SK-N-SH (cell line): Measurements from ENCODE around the gene MBP. TPM values are rescaled to one million over a fixed set of nuclear protein-coding genes. Genes with fewer than 3 reads are reported as not detected.

ENCODE experiments used
- CTCF ChIA-PET: fragments of 300-600, 350-600 bp; formaldehyde crosslinking; extraction: SDS; loops from one replicate; lab custom pipeline; 2021; lab: Yijun Ruan, JAX
- POLR2A ChIA-PET: fragments of 350-600 bp; sonication (Branson Sonifier 250); formaldehyde crosslinking; extraction: SDS; loops from one replicate; lab custom pipeline; 2020; ENCODE audit warnings: antibody characterized with exemption, inconsistent platforms; lab: Yijun Ruan, JAX
- DNase-seq: peaks from one replicate; pipeline ENCODE4 v3.0.0; 2012
- H2AFZ ChIP-seq: fragments of 200-600 bp; sonication (generic); 2 replicates; pipeline ENCODE4 v1.8.1; 2016; ENCODE audit warnings: antibody characterized with exemption, mild to moderate bottlenecking, low read depth
- H3F3A ChIP-seq: fragments of 200-600 bp; sonication (generic); replicated peaks from 2 replicates; pipeline ENCODE3; 2016; ENCODE audit warnings: antibody characterized with exemption, mild to moderate bottlenecking; ENCODE audit not compliant: insufficient read depth
- H3K27ac ChIP-seq, 2 experiments: fragments of 200-500 bp in 1 of 2; fragments of 200-600 bp in 1 of 2; sonication (Bioruptor generic) in 1 of 2; sonication (generic), shearing (Covaris generic) in 1 of 2; 2 replicates each; pipeline versions ENCODE4 v1.5.1 to v1.6.1; 2014 to 2016; ENCODE audit warnings: low read depth in 2 of 2, inconsistent platforms in 1 of 2, low read length in 1 of 2, mild to moderate bottlenecking in 1 of 2, mixed read lengths in 1 of 2
- H3K27me3 ChIP-seq: fragments of 200-600 bp; sonication (generic), shearing (Covaris generic); 2 replicates; pipeline ENCODE4 v1.6.1; 2016; ENCODE audit warnings: mixed run types; ENCODE audit not compliant: insufficient read depth
- H3K36me3 ChIP-seq, 2 experiments: fragments of 200-500 bp in 1 of 2; fragments of 200-600 bp in 1 of 2; sonication (Bioruptor generic) in 1 of 2; sonication (generic) in 1 of 2; replicated peaks in 1 of 2; 2 replicates each; pipeline versions ENCODE3 to v1.5.1; 2014 to 2016; ENCODE audit warnings: low read length in 1 of 2, mild to moderate bottlenecking in 1 of 2; ENCODE audit not compliant: insufficient read depth in 2 of 2, control insufficient read depth in 1 of 2
- H3K4me1 ChIP-seq, 2 experiments: fragments of 200-500 bp in 1 of 2; fragments of 200-600 bp in 1 of 2; sonication (Bioruptor generic) in 1 of 2; sonication (generic), shearing (Covaris generic) in 1 of 2; 2 replicates each; pipeline versions ENCODE4 v1.5.1 to v1.6.1; 2014 to 2016; ENCODE audit warnings: low read depth in 1 of 2, low read length in 1 of 2, mixed run types in 1 of 2; ENCODE audit not compliant: insufficient read depth in 2 of 2, control insufficient read depth in 1 of 2
- H3K4me2 ChIP-seq: fragments of 200-600 bp; sonication (generic), shearing (Covaris generic); 2 replicates; pipeline ENCODE4 v1.6.1; 2017; ENCODE audit warnings: mixed run types
- H3K4me3 ChIP-seq, 2 experiments: fragments of 200-500 bp in 1 of 2; fragments of 200-600 bp in 1 of 2; sonication (Bioruptor generic) in 1 of 2; sonication (generic), shearing (Covaris generic) in 1 of 2; 2 replicates each; pipeline versions ENCODE4 v1.5.1 to v1.8.1; 2014 to 2016; ENCODE audit warnings: low read depth in 2 of 2, inconsistent platforms in 1 of 2, low read length in 1 of 2, mild to moderate bottlenecking in 1 of 2, mixed read lengths in 1 of 2, moderate library complexity in 1 of 2
- H3K79me2 ChIP-seq: fragments of 200-600 bp; sonication (generic); 2 replicates; pipeline ENCODE4 v1.8.1; 2017; ENCODE audit warnings: mild to moderate bottlenecking; ENCODE audit not compliant: insufficient read depth
- H3K9ac ChIP-seq: fragments of 200-600 bp; sonication (generic); 2 replicates; pipeline ENCODE4 v1.6.1; 2017; ENCODE audit warnings: mixed run types
- H3K9me2 ChIP-seq: fragments of 200-600 bp; sonication (generic); 2 replicates; pipeline ENCODE4 v1.6.1; 2017; ENCODE audit warnings: mixed run types
- H3K9me3 ChIP-seq: fragments of 200-600 bp; sonication (generic); 2 replicates; pipeline ENCODE4 v1.6.1; 2017; ENCODE audit warnings: mixed run types, mild to moderate bottlenecking, moderate library complexity
- H4K20me1 ChIP-seq: fragments of 200-600 bp; sonication (generic); 2 replicates; pipeline ENCODE4 v1.6.1; 2017; ENCODE audit warnings: mild to moderate bottlenecking, mixed run types; ENCODE audit not compliant: insufficient read depth
- ELF1 ChIP-seq: IDR thresholded peaks from 2 replicates; pipeline ENCODE4 v1.4.0; 2012
- EP300 ChIP-seq, 2 experiments: IDR thresholded peaks; 2 replicates each; pipeline versions ENCODE4 v1.4.0 to v1.6.1; 2012; ENCODE audit warnings: borderline replicate concordance in 1 of 2, low read depth in 1 of 2, low read length in 1 of 2
- GABPA ChIP-seq: IDR thresholded peaks from 2 replicates; pipeline ENCODE4 v1.4.0; 2012; ENCODE audit warnings: low read depth, mild to moderate bottlenecking
- GATA2 ChIP-seq: sonication (generic); formaldehyde crosslinking; IDR thresholded peaks from 2 replicates; pipeline ENCODE4 v1.5.0; 2020; ENCODE audit warnings: mild to moderate bottlenecking, missing genetic modification reagents
- JUND ChIP-seq: IDR thresholded peaks from 2 replicates; pipeline ENCODE4 v1.4.0; 2012
- MXI1 ChIP-seq: IDR thresholded peaks from 2 replicates; pipeline ENCODE4 v1.6.1; 2012; ENCODE audit warnings: mild to moderate bottlenecking, low read depth, low read length, improper control_type of control experiment
- NFIC ChIP-seq: IDR thresholded peaks from 2 replicates; pipeline ENCODE4 v1.4.0; 2012; ENCODE audit warnings: borderline replicate concordance
- NRF1 ChIP-seq: IDR thresholded peaks from 2 replicates; pipeline ENCODE4 v1.6.1; 2012; ENCODE audit warnings: low read depth, mild to moderate bottlenecking, low read length
- RCOR1 ChIP-seq: fragments of 150-350 bp; IDR thresholded peaks from 2 replicates; pipeline ENCODE4 v1.6.1; 2017; ENCODE audit warnings: antibody characterized with exemption, low read length
- RFX5 ChIP-seq: IDR thresholded peaks from 2 replicates; pipeline ENCODE4 v1.6.1; 2012; ENCODE audit warnings: mild to moderate bottlenecking, improper control_type of control experiment, low read length
- SIN3A ChIP-seq: IDR thresholded peaks from 2 replicates; pipeline ENCODE4 v1.6.1; 2012; ENCODE audit warnings: low read depth, mild to moderate bottlenecking, low read length, moderate library complexity, borderline replicate concordance
- TAF1 ChIP-seq: IDR thresholded peaks from 2 replicates; pipeline ENCODE4 v1.6.1; 2012; ENCODE audit warnings: low read depth, mild to moderate bottlenecking, low read length, moderate library complexity, borderline replicate concordance
- WGBS: methylation state at CpG from one replicate; pipeline ENCODE4 v1.1.6; 2017; ENCODE audit warnings: low lambda C conversion rate; 5-methylcytosine and 5-hydroxymethylcytosine counted together
- polyA plus RNA-seq, 3 experiments: library from polyadenylated mRNA; depleted of rRNA; stranded (reverse); fragments of >200 nt; gene quantifications; 2 replicates each; pipeline ENCODE4 v1.2.3, GENCODE V29; 2012
- TF ChIP-seq, protein P1 (sequence below): IDR thresholded peaks from 2 replicates; pipeline ENCODE4 v1.4.0; 2012; ENCODE audit warnings: low read depth, borderline replicate concordance
- TF ChIP-seq, protein P2 (sequence below): IDR thresholded peaks from 2 replicates; pipeline ENCODE4; 2012
- TF ChIP-seq, protein P3 (sequence below): IDR thresholded peaks from 2 replicates; pipeline ENCODE4 v1.4.0; 2012; ENCODE audit warnings: low read depth, borderline replicate concordance
- TF ChIP-seq, protein P4 (sequence below): IDR thresholded peaks from 2 replicates; pipeline ENCODE4 v1.6.1; 2012; ENCODE audit warnings: mild to moderate bottlenecking, low read depth, low read length, moderate library complexity
- TF ChIP-seq, protein P5 (sequence below): fragments of 200-600 bp; sonication (generic); IDR thresholded peaks from 2 replicates; pipeline ENCODE4 v1.6.1; 2017; ENCODE audit warnings: antibody characterized with exemption, mild to moderate bottlenecking, moderate library complexity

The MBP gene
- polyA plus RNA-seq, 1 of the 3 experiments (the other 2 are of a cell fraction) = 1.6 TPM

DNA sequence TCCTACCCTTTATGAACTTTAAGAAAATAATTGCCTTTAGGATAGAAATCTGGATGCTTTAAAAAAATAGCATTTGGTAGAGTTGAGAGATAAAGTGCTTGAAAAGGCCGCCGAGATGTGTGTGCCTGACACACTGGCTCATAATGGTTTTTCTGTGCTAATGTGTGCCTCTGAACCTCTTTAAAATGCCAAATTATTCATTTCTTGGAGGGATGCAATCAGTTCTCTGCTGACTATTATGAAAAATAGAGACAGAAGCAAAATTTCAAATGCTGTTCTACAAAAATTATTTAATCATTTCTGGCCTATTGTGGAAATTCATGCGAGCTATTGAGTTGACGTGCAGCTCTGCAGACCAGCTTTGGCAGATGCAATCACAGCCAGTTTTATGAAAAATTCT is 18.0 kb upstream of the MBP start:
- Histone ChIP-seq H3K4me3 (no peak overlapping the region), H3K4me1 (no peaks in the 10 kb centered on the region), H3F3A (no peaks in the 10 kb centered on the region), H3K27me3 (no peaks in the 10 kb centered on the region), H3K9ac (no peak overlapping the region), H3K9me3 (no peaks in the 10 kb centered on the region), H3K4me2 (no peak overlapping the region), H4K20me1 (no peaks in the 10 kb centered on the region), H3K9me2 (no peaks in the 10 kb centered on the region), H3K27ac (no peak overlapping the region), H2AFZ (no peak overlapping the region), H3K36me3 (no peaks in the 10 kb centered on the region), H3K79me2 (no peaks in the 10 kb centered on the region)
- 86% methylated on average over 4 of the region's 4 CpGs for WGBS
- TF ChIP-seq EP300 (IDR thresholded peaks at IDR 0.05; ENCODE audit: borderline replicate concordance in 1 of 2, low read depth in 1 of 2, low read length in 1 of 2) (no peak), RCOR1 (no peak), SIN3A (no peak), JUND (no peak), GABPA (no peak), TAF1 (no peak), RFX5 (no peak), MXI1 (no peak), GATA2 (no peak), ELF1 (no peak), NRF1 (no peak), NFIC (no peak)
- TF ChIP-seq, protein P1, sequence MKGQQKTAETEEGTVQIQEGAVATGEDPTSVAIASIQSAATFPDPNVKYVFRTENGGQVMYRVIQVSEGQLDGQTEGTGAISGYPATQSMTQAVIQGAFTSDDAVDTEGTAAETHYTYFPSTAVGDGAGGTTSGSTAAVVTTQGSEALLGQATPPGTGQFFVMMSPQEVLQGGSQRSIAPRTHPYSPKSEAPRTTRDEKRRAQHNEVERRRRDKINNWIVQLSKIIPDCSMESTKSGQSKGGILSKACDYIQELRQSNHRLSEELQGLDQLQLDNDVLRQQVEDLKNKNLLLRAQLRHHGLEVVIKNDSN = no peak
- TF ChIP-seq, protein P2, sequence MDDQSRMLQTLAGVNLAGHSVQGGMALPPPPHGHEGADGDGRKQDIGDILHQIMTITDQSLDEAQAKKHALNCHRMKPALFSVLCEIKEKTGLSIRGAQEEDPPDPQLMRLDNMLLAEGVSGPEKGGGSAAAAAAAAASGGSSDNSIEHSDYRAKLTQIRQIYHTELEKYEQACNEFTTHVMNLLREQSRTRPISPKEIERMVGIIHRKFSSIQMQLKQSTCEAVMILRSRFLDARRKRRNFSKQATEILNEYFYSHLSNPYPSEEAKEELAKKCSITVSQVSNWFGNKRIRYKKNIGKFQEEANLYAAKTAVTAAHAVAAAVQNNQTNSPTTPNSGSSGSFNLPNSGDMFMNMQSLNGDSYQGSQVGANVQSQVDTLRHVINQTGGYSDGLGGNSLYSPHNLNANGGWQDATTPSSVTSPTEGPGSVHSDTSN = no peak
- TF ChIP-seq, protein P3, sequence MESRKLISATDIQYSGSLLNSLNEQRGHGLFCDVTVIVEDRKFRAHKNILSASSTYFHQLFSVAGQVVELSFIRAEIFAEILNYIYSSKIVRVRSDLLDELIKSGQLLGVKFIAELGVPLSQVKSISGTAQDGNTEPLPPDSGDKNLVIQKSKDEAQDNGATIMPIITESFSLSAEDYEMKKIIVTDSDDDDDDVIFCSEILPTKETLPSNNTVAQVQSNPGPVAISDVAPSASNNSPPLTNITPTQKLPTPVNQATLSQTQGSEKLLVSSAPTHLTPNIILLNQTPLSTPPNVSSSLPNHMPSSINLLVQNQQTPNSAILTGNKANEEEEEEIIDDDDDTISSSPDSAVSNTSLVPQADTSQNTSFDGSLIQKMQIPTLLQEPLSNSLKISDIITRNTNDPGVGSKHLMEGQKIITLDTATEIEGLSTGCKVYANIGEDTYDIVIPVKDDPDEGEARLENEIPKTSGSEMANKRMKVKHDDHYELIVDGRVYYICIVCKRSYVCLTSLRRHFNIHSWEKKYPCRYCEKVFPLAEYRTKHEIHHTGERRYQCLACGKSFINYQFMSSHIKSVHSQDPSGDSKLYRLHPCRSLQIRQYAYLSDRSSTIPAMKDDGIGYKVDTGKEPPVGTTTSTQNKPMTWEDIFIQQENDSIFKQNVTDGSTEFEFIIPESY = no peak
- TF ChIP-seq, protein P4, sequence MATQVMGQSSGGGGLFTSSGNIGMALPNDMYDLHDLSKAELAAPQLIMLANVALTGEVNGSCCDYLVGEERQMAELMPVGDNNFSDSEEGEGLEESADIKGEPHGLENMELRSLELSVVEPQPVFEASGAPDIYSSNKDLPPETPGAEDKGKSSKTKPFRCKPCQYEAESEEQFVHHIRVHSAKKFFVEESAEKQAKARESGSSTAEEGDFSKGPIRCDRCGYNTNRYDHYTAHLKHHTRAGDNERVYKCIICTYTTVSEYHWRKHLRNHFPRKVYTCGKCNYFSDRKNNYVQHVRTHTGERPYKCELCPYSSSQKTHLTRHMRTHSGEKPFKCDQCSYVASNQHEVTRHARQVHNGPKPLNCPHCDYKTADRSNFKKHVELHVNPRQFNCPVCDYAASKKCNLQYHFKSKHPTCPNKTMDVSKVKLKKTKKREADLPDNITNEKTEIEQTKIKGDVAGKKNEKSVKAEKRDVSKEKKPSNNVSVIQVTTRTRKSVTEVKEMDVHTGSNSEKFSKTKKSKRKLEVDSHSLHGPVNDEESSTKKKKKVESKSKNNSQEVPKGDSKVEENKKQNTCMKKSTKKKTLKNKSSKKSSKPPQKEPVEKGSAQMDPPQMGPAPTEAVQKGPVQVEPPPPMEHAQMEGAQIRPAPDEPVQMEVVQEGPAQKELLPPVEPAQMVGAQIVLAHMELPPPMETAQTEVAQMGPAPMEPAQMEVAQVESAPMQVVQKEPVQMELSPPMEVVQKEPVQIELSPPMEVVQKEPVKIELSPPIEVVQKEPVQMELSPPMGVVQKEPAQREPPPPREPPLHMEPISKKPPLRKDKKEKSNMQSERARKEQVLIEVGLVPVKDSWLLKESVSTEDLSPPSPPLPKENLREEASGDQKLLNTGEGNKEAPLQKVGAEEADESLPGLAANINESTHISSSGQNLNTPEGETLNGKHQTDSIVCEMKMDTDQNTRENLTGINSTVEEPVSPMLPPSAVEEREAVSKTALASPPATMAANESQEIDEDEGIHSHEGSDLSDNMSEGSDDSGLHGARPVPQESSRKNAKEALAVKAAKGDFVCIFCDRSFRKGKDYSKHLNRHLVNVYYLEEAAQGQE = no peak
- TF ChIP-seq, protein P5, sequence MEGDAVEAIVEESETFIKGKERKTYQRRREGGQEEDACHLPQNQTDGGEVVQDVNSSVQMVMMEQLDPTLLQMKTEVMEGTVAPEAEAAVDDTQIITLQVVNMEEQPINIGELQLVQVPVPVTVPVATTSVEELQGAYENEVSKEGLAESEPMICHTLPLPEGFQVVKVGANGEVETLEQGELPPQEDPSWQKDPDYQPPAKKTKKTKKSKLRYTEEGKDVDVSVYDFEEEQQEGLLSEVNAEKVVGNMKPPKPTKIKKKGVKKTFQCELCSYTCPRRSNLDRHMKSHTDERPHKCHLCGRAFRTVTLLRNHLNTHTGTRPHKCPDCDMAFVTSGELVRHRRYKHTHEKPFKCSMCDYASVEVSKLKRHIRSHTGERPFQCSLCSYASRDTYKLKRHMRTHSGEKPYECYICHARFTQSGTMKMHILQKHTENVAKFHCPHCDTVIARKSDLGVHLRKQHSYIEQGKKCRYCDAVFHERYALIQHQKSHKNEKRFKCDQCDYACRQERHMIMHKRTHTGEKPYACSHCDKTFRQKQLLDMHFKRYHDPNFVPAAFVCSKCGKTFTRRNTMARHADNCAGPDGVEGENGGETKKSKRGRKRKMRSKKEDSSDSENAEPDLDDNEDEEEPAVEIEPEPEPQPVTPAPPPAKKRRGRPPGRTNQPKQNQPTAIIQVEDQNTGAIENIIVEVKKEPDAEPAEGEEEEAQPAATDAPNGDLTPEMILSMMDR = no peak
- DNase-seq = no peak
- CTCF ChIA-PET = interaction anchor here (1.1 to 1.3 kb wide), 2 partner anchors 17 to 63 kb away, joined by 3 read pairs; no protein-coding TSS in a partner anchor
- POLR2A ChIA-PET = no interaction called here
